Activated T-helper 1 cell treated with anti-CD3 and anti-CD28 coated beads, Interleukin-2, amount 50 U/mL, for 16 hours (primary cell): ENCODE measurements around the gene PEX7.
"Not testable (repeated sequence)": the region's sequence is repeated elsewhere in the genome, so short reads cannot be mapped to it uniquely, and the experiment has no call there.

Source experiments
- DNase-seq, 2 donors: peaks; one replicate each; pipeline ENCODE4 v3.0.0-alpha.2; 2020; ENCODE audit warnings: low read depth in 1 of 2, low spot score in 1 of 2

PEX7 gene

DNA sequence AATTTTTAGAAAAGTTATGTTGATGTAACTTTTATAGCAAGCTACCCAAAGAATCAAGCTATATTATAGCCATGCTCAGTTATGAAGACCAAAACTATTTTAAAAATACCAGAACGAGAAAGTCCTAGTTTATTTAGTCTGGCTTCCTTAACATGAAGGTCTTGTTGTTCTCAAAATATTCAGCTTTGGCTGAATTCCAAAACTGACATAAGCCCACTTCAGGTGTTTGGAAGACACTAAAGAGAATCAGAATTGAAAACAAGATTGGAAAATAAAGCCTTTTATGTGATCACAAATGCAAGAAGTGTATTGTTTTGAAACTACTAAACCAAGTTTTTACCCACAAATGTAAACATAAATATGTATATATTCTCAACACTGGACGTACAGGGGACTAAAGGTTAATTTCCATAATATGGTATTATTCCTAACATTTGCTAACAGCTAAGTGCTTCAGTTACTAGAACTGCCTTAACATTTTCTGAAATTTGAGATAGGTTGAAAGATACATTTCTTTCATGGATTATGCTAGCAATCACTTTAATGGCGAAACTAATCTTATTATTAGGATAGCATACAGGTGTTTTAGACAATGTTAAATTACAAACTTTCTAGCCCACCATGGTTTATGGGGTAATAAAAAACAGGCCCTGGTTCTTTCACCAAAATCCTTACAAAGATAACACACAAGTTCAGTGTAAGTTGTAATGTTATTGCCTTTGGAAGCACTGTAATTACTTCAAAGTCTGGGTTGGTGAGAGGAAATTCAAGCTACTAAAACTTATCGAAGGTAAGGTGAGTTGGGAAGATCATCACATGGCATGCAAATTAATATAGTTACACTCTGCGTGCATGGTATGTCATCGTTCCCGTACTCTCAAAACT is 31.7 kb upstream of the PEX7 start:
- no peak for DNase-seq

DNA sequence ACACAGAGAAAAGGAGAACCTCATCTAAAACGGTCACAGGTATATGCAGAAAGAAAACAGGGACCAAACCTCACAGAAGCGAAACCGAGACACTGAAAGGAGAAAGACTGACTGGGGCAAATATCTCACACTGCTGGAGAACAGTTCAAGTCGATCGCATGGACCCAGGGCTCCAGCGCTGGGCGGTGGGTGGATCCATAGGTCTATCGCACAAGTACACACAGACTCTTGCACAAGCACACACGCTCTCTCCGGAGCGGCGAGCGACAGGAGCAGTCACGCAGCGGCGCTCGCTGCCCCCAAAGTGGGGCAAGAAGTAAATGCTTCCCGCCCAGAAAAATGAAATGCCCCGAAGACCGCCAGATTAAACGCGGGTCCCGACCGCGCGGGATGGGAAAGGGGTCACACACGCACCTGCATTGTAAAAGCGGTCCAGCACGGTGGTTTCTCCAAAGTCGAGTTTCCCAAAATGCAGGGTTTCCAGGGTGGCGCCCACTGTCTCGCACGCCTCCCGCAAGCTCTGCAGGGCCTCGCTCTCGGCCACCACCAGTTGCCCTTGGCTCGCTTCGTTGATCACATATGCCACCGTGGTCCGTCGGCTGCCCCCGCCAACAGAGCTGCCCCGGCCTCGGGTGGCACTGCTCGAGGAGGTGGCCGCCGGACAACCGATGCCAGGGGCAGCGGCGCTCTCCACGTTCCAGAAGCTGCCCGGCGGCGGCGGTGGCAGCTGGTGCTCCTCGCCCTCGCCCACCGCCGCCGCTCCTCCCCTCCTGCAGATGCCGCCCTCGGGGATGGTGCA is 30.9 kb upstream of the PEX7 start:
- DNase-seq, result peak; percentile 20 to 26

DNA sequence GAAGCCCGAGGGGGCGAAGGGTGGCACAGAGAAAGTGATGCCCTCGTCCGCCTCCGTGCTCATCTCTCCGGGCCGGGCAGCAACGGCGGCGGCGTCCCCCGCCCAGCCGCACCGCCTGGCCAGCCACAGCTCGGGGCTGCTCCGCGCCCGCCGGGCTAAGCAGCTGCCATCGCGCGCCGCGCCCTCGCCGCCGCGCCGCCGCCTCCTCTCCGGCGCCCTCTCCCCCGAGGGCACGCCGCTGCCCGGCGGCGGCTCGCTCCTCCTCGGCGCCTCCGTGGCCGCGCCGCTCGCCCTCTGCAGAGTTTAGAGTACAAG is 30.3 kb upstream of the PEX7 start:
- no peak for DNase-seq

DNA sequence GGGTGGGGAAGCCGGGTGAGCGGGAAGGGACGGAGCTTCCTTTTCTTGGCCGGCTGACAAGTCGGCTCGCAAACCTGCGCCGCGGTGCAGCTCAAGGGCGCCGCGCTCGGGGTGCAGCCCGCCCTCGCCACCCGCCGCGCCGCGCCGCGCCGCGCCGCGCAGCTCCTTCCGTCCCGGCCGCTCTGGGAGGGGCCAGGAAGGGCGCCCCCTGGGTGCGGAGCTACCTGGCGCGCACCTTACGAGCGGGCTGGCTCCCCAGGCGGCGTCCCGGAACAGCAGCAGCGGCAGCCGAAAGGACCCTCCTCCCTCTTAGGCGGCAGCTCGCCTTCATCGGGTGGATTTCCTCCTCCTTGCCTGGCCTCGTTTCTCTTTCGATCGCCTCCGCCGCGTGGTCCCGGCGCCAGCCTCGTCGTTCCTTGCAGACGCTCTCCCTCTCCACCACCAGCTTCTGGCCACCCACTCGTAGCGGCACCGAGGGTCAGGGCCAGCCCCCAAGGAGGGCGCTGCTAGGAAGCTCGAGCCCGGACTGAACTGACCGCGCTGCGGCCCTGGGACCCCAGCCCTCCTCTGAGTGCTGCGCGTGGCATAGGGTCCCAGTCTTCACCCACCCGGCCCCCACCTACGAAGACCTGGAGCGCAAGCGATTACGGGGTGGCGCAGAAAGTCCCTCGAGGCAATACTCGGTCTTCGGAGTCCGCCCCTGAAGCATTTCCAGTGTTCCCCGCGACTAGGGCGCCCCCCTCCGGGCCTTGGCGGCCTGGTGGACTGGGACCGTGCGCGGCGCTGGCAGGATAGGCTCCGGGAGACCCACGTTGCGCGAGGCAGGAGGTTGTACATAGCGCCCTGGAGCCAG is 29.8 kb upstream of the PEX7 start, which contains the start of gene MAP3K5:
TSS of gene MAP3K5 (minus strand) at position 68 of the 853 bp plus-strand sequence. CDS start 320 bp downstream, outside the sequence.
- DNase-seq, result peak; percentile 91 to 93

DNA sequence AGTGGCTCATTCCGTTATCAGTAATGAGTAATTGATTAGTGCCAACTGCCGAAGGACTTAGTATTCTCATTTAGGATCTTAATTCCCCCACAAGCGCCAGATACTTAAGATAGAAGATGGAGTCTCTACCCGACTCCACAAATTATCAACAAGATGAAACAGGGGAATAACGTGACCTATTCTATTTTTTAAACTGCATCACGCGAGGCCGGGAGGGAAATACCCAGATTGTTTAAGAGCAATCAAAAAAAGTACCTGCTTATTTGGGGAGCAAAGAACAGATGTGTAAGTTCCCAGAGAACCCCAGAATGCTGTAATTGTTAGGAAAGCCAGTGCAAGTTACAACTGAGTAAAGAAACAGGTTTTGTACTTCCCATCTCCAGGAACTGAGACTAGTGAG is 29.0 kb upstream of the PEX7 start:
- DNase-seq, result no peak

DNA sequence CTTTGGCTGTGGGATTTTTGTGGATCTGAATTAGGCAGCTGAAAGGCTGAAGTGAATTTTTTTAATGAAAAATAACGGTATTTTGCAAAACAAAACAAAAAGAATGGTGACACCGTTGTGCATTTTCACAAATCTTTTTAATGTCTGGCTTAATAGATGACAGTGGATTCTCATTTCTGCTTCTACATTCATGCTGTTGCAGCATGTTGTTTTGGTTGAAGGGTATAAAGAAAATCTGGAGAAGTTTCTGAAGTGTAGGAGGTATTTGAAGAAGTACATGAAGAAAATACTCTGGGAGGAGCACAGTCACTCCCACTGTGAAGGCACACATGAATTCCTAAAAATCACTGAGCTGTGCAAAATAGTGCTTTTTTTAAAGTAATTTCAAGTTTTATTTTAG is 27.0 kb upstream of the PEX7 start:
- no peak for DNase-seq

DNA sequence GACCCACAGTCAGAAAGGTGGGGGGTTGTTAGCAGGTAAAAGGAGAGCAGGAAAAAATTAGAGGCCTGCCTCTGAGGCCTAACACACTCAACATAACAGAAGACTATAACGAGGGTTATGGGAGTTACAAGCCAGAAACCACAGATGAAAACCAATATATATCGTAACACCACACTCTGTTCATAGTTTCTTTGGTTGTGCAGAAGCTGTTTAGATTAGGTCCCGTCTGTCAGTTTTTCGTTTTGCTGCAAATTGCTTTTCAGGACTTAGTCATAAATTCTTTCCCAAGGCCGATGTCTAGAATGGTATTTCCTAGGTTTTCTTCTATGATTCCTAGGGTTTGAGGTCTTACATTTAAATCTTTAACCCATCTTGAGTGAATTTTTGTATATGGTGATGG is 26.4 kb upstream of the PEX7 start:
- no peak for DNase-seq

DNA sequence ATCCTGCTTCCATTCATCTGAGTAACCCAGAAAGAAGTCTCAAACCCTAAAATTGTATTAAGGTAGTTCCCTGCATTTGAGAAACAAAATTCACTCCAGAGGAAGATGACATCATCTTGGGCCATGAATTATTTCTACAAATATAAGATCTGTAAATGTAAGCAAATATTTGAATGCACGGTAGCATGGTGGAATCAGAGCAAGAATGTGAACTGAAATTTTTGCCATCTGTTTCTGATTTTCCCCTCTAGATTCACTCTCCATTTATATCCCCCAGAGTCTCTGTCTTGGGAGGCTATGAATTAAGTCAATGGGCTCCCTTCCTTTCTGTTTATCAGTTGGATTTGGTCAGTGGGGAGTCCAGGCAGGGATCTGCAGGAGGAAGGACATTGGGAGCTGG is 24.3 kb upstream of the PEX7 start:
- DNase-seq, result no peak

DNA sequence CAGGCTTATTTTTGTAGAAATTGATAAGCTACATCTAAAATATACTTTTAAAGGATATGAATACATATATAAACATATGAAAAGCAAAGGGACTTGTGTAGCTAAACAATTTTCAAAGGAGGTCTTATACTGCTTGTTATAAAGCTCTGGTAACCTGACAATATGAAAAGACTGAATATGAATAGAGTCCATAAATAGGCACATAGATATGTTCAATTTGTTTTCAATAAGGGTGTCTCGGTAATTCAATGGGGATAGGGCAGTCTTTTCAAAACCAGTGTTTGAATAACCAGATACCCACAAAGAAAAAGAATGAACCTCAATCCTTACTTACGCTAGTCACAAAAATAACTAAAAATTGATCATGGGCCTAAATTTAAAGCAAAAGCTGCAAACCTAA is 20.8 kb upstream of the PEX7 start:
- no peak for DNase-seq

DNA sequence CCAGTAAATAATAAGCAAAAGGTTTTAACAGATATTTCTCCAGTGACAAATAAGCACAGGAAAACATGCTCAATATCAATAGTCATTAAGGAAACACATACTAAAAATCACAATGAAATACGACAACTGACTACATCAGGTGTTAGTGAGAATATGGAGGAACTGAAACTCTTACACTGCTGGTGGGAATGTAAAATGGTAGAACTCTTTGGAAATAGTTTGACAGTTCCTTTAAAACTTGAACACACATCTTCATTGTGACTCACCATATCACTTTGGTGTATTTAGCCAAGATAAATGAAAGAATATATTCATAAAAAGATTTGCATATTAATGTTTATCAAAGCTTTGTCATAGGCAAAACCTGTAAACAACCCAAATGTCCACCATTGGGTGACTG is 18.8 kb upstream of the PEX7 start:
- no peak for DNase-seq

DNA sequence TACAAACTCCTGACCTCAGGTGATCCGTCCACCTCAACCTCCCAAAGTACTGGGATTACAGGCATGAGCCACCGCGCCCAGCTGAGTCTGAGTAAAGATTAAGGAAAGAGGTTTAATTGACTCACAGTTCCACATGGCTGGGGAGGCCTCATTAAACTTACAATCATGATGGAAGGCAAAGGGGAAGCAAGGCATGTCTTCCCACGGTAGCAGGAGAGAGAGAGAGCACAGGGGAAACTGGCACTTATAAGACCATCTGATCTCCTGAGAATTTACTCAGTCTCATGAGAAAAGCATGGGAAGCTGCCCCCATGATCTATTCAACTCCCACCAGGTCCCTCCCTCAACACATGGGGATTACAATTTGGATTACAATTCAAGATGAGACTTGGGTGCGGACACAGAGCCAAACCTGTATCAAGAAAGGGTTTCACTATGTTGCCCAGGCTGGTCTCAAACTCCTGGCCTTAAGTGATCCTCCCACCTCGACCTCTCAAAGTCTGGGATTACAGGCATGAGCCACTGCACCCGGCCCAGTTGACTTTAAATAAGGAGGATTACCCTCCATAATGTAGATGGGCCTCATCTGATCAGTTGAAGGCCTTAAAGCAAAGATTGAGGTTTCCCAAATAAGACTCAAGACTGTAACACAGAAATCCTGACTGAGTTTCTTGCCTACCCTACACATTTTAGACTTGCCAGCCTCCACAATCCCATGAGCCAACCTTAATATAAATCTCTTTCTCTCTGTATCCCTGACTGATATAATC is 13.1 kb upstream of the PEX7 start:
- no peak for DNase-seq

DNA sequence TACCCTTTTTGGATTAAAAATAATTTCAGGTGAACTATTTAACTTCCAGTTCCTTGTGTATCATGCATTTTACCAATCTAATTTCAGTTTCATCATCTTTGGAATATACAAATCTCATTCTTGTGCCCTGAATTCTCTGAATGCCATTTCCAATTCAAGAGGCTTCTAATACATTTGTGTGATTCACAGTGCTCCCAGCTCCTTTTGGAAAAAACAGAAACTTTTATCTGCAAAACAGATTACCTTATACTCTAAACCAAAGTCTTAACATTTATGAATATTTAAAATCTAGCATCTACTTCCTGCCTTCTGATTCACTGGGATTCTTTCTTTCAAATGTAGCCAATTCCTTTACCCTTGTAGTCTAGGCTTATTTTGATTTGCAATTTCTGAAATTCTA is 11.1 kb upstream of the PEX7 start:
- no peak for DNase-seq

DNA sequence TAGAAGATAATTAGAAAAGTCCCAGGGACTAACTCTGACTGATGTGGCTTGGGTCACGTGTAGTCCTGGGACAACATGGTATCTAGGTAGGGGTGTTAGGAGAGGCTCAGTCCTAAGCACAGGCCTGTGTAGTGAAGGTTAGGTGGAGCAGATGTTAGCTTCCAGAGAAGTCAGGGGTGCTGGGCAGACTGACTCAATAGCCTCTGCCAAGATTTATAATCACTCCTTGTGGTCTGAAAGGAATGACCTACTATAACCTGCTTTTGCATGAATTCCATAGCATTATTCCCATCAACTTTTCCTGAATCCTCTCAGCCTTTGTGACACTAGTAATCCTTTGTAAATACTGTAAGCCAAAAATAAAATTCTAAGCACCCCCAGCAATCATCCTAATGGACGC is 10.2 kb upstream of the PEX7 start:
- DNase-seq, result no peak

DNA sequence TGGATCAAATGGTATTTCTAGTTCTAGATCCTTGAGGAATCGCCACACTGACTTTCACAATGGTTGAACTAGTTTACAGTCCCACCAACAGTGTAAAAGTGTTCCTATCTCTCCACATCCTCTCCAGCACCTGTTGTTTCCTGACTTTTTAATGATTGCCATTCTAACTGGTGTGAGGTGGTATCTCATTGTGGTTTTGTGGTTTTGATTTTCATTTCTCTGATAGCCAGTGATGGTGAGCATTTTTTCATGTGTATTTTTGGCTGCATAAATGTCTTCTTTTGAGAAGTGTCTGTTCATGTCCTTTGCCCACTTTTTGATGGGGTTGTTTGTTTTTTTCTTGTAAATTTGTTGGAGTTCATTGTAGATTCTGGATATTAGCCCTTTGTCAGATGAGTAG is 6.8 kb upstream of the PEX7 start:
- not testable (repeated sequence) for DNase-seq

DNA sequence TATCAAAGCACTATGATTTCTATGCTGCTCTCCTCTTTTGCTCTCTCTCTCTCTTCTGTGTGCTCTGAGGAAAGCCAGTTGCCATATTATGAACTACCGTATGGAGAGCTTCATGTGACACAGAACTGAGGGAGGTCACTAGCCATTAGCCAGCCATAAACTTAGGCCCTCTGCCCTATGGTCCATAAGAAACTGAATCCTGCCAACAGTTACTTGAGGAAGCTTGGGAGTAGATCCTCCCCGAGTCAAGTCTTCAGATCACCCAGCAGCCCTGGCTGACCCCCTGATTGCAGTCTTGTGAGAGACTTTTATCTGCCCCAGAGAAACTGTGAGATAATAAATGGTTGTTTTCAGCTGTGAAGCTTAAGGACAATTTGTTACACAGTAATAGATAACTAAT is 5.7 kb upstream of the PEX7 start:
- DNase-seq, result no peak

DNA sequence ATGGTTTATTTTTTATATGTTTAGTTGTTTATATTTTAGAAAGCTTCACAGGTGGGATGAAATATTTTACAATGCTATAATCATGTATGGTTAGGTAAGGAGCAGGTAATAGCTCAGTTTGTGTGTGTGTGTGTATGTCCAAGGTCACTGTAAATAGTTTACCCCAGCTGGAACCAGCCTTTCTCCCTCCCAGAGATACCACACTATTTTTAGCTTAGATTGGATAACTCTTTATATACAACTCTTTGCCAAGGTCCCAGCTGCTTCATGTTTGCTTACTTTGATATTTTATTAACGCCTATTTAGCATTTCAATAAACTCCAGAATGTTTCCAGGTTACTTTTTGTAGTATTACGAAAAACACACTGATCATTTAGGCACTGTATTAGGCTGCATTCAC is 1.8 kb upstream of the PEX7 start:
- DNase-seq, result no peak

DNA sequence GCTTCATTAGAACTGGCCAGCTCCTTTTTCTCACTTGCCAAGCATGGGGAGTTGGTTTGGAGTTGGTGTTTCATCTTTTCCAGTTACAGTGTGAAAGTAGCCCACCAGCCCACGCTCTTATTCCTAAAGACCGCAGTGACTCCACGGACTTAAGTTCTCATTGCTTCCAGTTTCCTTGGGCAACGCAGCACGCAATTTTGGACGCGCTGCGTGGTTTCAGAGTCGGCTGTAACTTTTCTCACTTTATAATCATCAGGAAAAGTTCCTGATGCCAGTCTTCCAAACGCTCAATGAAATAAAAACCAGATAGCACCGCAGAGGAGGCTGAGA is 381 bp upstream of the PEX7 start:
- DNase-seq, result peak in 1 of 2 donors; percentile 4

DNA sequence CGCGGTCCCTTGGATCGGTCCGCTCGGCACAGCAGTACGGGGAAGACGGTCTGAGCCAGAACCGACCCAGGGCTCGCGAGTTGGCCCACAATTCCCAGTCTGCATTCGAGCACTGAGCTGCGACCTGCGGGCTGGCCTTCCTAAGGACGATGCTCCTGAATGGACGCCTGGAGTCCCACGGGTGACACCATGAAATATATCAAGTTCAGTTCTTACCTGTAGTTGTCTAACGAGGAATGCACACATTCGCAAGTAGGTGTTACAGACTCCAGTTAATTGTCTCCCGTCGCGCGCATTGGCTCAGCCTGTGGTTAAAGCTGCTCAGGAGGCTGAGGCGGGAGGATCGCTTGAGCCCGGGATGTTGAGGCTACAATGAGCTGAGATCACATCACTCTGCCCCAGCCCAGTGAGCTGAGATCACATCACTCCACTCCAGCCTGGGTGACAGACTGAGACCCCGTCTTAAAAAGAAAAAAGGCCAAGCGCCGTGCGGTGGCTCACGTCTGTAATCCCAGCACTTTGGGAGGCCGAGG is 802 bp downstream of the PEX7 start:
- no peak for DNase-seq

DNA sequence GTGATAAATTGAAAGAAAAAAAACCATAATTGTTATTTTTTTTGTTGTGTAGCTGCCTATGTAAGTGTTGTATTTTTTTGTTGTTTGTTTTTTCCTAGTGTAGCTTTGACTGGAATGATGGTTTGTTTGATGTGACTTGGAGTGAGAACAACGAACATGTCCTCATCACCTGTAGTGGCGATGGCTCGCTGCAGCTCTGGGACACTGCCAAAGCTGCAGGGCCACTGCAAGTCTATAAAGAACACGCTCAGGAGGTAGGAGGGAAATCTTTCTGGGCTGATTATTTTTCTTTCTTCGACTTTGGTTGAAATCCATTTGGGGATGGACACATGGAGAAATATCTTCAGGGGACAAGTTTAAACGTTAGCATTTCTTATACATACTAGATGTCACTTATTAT is 3.8 kb downstream of the PEX7 start:
- no peak for DNase-seq

DNA sequence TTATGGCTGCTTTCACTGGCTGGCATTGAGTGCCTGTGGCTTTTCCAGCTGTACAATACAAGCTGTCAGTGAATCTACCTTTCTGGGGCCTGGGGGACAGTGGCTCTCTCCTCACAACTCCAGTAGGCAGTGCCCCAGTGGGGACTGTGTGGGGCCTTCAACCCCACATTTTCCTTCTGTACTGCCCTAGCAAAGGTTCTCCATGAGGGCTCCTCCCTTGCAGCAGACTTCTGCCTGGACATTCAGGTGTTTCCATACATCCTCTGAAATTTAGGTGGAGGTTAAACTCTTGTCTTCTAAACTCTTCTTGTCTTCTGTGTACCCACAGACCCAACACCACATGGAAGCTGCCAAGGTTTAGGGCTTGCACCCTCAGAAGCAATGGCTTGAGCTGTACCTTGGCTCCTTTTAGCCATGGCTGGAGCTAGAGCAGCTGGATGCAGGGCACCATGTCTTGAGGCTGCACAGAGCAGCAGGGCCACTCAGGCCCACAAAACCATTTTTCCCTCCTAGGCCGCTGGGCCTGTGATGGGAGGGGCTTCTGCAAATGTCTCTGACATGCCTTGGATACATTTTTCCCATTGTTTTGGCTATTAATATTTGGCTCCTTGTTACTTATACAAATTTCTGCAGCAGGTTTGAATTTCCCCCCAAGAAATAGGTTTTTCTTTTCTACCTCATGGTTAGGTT is 9.6 kb downstream of the PEX7 start:
- DNase-seq, result no peak
